Fibroblast of the aortic adventitia (primary cell): ENCODE data around the gene INTS2. TPM values are rescaled to one million over a fixed set of nuclear protein-coding genes. Genes with fewer than 3 reads are reported as not detected.
"Not testable (repeated sequence)": the region's sequence is repeated elsewhere in the genome, so short reads cannot be mapped to it uniquely, and the experiment has no call there.

Experiments
- DNase-seq: peaks from one replicate; pipeline ENCODE4 v3.0.0-alpha.2; 2010; ENCODE audit warnings: low read depth
- H3K4me3 ChIP-seq: 2 replicates; pipeline ENCODE4 v1.5.1; 2011; ENCODE audit warnings: low read depth, mild to moderate bottlenecking, control low read depth, low read length, moderate library complexity
- total RNA-seq: library from RNA; depleted of rRNA; stranded (reverse); fragments of >200 nt; gene quantifications from 2 replicates; pipeline ENCODE4 v1.2.3, GENCODE V29; 2012; ENCODE audit warnings: low replicate concordance
- TF ChIP-seq, protein P1 (sequence below): IDR thresholded peaks from 2 replicates; pipeline ENCODE4 v1.5.1; 2011; ENCODE audit warnings: mild to moderate bottlenecking, low read length, control low read depth, inconsistent platforms; ENCODE audit not compliant: insufficient read depth

Gene INTS2
- total RNA-seq, 1 donor, result 14.9 TPM

- no peak for DNase-seq
- H3K4me3 ChIP-seq, result peak overlapping the region; percentile 29
- TF ChIP-seq, protein P1, sequence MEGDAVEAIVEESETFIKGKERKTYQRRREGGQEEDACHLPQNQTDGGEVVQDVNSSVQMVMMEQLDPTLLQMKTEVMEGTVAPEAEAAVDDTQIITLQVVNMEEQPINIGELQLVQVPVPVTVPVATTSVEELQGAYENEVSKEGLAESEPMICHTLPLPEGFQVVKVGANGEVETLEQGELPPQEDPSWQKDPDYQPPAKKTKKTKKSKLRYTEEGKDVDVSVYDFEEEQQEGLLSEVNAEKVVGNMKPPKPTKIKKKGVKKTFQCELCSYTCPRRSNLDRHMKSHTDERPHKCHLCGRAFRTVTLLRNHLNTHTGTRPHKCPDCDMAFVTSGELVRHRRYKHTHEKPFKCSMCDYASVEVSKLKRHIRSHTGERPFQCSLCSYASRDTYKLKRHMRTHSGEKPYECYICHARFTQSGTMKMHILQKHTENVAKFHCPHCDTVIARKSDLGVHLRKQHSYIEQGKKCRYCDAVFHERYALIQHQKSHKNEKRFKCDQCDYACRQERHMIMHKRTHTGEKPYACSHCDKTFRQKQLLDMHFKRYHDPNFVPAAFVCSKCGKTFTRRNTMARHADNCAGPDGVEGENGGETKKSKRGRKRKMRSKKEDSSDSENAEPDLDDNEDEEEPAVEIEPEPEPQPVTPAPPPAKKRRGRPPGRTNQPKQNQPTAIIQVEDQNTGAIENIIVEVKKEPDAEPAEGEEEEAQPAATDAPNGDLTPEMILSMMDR, result no peak
Measured at GRCh38 chr17:61928101-61928436, 287 bp upstream of the INTS2 start.

DNA sequence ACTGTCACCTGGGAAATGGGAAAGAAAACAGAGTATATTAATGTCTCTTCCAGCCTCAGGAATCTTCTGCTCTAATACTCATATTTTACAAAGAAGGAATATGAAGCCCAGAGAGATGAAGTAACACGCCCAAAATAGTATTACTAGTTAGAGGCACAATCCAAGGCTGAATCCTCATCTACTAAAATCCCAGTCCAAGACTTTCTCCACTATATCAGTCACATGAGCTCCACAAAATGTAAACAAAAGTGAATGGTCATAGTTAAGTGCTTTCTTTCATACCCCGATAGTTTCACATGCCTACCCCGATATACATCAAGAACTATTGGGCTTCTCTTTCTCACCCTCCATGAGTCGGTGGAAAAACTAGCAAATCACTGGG, 965 bp downstream of the INTS2 start:
- DNase-seq, result peak; percentile 50
- TF ChIP-seq, protein P1, result no peak
- H3K4me3 ChIP-seq, result peak overlapping the region; percentile 83

DNA sequence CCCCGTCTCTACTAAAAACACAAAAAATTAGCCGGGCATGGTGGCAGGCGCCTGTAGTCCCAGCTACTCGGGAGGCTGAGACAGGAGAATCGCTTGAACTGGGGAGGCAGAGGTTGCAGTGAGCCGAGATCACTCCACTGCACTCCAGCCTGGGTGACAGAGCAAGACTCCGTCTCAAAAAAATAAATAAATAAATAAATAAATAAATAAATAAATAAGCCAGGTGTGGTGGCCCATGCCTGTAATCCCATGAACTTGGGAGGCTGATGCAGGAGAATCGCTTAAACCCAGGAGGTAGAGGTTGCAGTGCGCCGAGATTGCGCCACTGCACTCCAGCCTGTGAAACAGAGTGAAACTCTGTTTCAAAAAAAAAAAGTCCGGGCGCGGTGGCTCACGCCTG, 12.6 kb downstream of the INTS2 start:
- DNase-seq, H3K4me3 ChIP-seq: not testable (repeated sequence)

DNA sequence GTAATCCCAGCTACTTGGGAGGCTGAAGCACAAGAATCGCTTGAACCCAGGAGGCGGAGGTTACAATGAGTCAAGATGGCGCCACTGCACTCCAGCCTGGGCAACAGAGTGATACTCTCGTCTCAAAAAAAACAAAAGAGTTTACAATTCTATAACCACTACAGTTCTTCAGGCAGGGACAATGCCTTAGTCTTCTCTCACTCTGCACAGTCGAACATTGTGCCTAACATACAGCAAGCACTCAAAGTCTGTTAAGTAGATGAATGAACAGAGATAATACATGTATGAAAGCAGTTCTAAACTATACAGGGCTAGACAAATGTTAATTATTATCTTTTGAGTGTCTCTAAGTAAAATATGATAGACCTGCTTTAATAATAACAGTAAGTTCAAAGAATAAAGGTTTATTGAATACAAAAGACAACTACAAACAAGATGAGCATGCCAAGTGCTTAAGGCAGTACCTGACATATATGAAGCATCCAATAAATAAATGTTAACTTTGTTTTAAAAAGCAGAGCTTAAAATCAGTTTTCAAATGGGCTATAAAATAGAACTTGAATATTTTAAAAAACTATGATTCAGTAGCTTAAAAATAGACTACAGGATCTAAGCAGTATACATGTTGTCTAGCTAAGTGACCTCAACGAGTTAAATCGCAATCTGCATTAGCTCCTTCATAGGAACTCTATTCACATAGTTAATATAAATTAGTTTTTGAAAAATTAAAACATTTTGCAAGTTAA, 19.3 kb downstream of the INTS2 start:
- DNase-seq, result no peak
- no peak overlapping the region for H3K4me3 ChIP-seq
- TF ChIP-seq, protein P1, result no peak

GRCh38 chr17:61907361-61907760, 20.4 kb downstream of the INTS2 start:
- TF ChIP-seq, protein P1, result no peak
- H3K4me3 ChIP-seq, result no peak overlapping the region
- no peak for DNase-seq

- TF ChIP-seq, protein P1, result no peak
- DNase-seq, result no peak
- H3K4me3 ChIP-seq, result no peak overlapping the region
Measured at GRCh38 chr17:61904094-61904710, 23.6 kb downstream of the INTS2 start.

GRCh38 chr17:61903251-61903650, 24.5 kb downstream of the INTS2 start:
- TF ChIP-seq, protein P1, result no peak
- no peak overlapping the region for H3K4me3 ChIP-seq
- no peak for DNase-seq
